DMS 273 (cell line): ENCODE results near the gene ZNF185.

Experiments used
- DNase-seq: peaks from one replicate; lab custom pipeline; 2025; ENCODE audit not compliant: unreplicated experiment; lab: John Stamatoyannopoulos, UW

Gene ZNF185

GRCh38 chrX:152915541-152916241 is 17.8 kb downstream of the ZNF185 start:
- peak; percentile 84 for DNase-seq

- no peak for DNase-seq
Observed at GRCh38 chrX:152917656-152918579, 20.1 kb downstream of the ZNF185 start.

GRCh38 chrX:152918707-152919106 is 20.8 kb downstream of the ZNF185 start:
- DNase-seq: no peak

- DNase-seq: no peak
Observed at GRCh38 chrX:152923599-152923998, 25.7 kb downstream of the ZNF185 start.

GRCh38 chrX:152925835-152926234 is 28.0 kb downstream of the ZNF185 start:
- no peak for DNase-seq

GRCh38 chrX:152926279-152926678 is 28.4 kb downstream of the ZNF185 start:
- DNase-seq: peak; percentile 94

GRCh38 chrX:152926923-152927322 is 29.1 kb downstream of the ZNF185 start:
- no peak for DNase-seq

GRCh38 chrX:152927858-152928760 is 30.2 kb downstream of the ZNF185 start:
- no peak for DNase-seq

GRCh38 chrX:152928761-152929400 is 31.0 kb downstream of the ZNF185 start:
- no peak for DNase-seq

- DNase-seq: no peak
Observed at GRCh38 chrX:152929898-152930297, 32.0 kb downstream of the ZNF185 start.

GRCh38 chrX:152930516-152930915 is 32.6 kb downstream of the ZNF185 start:
- no peak for DNase-seq

GRCh38 chrX:152932144-152932543 is 34.3 kb downstream of the ZNF185 start:
- no peak for DNase-seq

- no peak for DNase-seq
Observed at GRCh38 chrX:152932598-152933175, 34.8 kb downstream of the ZNF185 start.

- DNase-seq: peak; percentile 47
Observed at GRCh38 chrX:152936306-152936705, 38.4 kb downstream of the ZNF185 start.

GRCh38 chrX:152937236-152937635 is 39.4 kb downstream of the ZNF185 start:
- no peak for DNase-seq

- peak; percentile 98 for DNase-seq
Observed at GRCh38 chrX:152941328-152942076, 43.6 kb downstream of the ZNF185 start.

- no peak for DNase-seq
Observed at GRCh38 chrX:152942077-152942442, 44.2 kb downstream of the ZNF185 start.

GRCh38 chrX:152943826-152944225 is 46.0 kb downstream of the ZNF185 start:
- no peak for DNase-seq
